Activated CD4-positive, alpha-beta T cell treated with anti-CD3 and anti-CD28 coated beads for 1 hour (primary cell): ENCODE measurements around the gene MAU2.

ENCODE experiments used
- DNase-seq: peaks from one replicate; pipeline ENCODE4 v3.0.0-alpha.2; 2020

Gene MAU2, protein sequence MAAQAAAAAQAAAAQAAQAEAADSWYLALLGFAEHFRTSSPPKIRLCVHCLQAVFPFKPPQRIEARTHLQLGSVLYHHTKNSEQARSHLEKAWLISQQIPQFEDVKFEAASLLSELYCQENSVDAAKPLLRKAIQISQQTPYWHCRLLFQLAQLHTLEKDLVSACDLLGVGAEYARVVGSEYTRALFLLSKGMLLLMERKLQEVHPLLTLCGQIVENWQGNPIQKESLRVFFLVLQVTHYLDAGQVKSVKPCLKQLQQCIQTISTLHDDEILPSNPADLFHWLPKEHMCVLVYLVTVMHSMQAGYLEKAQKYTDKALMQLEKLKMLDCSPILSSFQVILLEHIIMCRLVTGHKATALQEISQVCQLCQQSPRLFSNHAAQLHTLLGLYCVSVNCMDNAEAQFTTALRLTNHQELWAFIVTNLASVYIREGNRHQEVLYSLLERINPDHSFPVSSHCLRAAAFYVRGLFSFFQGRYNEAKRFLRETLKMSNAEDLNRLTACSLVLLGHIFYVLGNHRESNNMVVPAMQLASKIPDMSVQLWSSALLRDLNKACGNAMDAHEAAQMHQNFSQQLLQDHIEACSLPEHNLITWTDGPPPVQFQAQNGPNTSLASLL

DNA sequence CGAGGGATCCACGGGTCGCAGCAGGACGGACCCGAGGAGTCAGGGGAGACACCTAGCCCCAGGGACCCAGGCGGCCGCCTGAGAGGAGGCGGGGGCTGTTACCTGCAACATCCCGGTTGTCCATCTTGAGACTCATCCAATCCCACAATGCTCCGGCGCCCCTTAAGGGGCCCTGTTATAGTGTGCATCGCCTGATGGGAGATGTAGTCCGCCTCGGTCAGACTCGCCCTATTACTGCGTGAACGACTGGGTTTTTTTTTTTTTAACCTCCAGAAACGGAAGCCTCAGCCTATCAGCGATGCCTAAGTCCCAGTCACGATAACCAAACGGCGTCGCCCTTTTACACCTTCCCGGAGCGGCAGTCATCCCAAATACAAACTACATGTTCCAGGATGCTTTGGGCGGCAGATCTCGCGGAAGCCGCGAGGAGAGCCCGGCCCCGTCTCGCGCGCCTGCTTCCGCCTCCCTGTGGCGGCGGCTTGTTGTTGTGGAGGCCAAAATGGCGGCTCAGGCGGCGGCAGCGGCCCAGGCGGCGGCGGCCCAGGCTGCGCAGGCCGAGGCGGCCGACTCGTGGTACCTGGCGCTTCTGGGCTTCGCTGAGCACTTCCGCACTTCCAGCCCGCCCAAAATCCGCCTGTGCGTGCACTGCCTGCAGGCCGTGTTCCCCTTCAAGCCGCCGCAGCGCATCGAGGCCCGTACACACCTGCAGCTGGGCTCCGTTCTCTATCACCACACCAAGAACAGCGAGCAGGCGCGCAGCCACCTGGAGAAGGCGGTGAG is at the start of gene MAU2, which contains the start of gene SUGP1:
MAU2 (plus strand) TSS at position 469 of the 780 bp plus-strand sequence; CDS start at position 500, 31 bp downstream.
SUGP1 (minus strand) TSS at position 149 of the 780 bp plus-strand sequence; CDS start at position 136, 13 bp downstream.
- peak; percentile 84 for DNase-seq

DNA sequence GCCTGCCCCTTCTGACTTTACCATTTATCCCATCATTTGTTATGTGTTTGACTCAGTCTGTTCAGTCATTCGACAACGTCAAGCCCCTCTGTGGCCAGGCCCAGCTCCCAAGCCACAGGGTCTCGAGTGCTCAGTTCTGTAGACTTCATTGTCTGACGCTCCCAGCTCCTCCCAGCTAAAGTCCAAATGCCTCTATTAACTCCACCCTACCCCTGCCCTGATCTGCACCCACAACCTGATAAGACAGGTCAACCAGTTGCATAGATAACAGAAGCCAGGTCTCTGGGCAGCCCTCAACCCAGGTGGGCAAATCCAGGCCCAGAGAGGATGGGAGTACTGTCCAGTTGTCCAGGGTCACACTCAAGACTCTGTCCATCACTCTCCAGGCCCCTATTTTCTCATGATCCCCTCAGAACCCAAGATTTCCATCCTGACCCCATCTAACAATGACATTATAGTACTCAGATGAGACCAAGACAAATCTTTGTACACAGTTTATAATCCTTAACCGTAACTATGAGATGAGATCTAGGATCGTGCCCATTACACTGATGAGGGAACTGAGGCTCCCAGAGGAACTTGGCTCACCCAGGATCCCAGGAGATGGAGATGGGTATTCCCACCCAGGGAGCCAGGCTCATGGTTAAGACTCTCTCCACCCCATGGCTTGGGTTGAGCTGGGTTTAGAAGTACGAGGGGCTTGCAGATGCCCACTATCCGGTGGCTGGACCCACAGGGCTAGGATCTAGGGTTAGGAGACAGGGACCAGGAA is 48.6 kb upstream of the MAU2 start:
- DNase-seq = no peak

DNA sequence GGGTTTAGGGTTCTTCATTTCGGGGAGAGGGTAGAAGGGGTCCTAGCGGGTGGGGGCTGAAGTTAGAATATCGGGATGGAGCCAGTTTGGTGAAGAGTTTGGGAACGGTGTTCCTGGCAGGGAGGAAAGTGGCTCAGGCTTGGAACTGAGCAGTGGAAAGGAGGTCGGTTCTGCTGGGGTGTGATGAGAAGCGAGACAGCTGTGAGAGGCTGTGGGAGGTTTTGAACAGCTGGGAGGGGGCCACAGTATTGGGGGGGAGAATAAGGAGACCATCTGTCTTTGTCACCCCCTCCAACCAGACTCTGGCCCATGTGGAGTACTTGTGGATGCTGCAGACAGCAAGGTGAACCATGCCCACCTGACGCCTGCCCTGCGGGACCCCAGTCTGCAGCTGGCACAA is 46.5 kb upstream of the MAU2 start:
- no peak for DNase-seq

DNA sequence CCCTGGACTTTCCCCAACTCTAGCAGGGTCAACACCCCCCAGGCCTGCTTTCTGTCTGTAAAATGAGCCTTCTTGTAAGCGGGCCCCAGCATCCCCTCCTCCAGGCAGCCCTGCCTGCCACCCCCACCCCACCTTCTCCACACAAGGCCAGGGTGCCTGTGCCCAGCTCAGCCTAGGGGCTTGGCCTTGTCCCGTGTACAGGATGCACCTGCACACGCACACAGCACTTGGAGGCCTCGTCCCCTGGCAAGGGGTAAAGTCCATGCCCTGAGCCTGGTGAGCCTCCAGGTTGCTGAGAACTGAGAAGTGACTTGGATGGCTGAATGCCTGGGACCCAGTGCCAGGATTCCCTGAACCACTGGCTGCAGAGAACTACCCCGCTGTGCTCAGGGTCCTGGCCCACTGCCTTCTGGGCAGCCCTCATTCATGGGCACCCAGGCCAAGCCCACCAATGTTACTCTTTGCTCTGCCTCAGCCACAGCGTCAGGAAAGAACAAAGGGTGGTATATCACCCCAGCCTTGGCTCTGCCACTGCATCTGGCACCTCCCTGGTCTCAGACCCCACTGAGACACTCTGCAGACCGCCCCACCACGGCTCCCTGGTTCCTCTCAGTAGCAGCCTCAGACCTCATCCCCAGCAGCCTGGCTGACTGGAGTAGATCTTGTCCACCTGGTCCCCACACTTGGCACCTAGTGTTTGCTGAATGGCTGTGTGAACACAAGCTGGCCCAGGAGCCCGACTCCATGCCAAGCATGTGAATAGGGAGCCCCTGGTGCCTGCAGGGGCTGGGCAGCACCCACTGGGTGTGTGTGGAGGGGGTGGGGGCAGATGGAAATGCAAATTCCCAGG is 45.7 kb upstream of the MAU2 start:
- no peak for DNase-seq

DNA sequence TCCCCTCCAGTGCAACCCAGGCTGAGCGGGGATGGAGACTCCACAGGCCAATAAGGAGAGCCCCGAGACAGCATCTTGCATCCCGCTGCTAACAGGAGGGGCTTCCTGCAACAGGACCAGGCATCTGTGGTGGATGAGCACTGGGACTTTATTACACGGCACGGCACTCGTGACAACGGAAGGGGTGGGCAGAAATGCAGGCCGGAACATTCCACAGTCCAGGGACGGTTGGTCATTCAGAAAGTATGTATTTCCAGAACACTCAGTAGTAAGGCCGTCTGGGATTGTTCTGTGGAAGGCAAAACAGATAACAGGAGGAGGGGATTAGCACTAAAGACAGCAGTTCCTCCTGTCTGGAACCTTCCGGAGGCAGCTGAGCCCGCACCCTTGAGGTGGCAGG is 44.2 kb upstream of the MAU2 start:
- no peak for DNase-seq

DNA sequence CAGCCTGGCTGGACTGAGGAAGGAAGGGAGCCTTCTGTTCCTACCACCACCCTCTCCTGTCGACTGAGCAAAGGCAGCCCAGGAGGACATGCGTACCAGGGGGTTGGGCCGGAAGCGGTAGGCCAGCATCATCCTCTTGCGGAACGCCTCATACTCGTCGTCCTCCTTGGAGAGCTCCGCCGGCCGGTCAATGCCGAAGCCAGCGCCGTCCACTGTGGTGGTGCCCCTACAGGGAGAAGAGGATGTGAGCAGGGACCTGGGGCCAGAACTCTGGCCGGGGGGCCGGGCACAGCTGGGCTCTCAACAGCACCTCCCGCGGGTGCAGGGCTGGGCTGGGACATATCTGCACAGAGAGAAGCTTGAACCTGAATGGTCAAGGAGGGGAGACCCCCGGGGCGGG is 43.8 kb upstream of the MAU2 start:
- DNase-seq = no peak

DNA sequence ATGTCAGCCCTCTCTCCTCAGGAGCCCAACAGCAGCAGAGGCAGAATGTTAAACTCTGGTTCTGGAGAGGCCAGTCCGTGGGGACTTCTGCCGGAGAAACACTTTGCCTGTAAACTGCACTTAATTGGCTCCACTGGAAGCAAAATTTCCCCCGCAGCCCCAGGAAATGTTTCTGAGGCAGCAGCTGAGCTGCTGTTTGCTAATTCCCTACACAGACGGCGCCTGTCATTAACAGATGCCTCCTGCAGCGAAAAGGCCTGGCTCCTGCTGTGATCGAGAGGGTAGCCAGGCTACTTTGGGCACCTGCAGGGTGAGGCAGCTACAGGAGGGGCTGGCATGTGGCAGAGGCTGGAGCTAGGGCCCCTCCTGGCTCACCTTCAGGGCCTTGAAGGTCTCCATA is 42.3 kb upstream of the MAU2 start:
- DNase-seq = no peak

DNA sequence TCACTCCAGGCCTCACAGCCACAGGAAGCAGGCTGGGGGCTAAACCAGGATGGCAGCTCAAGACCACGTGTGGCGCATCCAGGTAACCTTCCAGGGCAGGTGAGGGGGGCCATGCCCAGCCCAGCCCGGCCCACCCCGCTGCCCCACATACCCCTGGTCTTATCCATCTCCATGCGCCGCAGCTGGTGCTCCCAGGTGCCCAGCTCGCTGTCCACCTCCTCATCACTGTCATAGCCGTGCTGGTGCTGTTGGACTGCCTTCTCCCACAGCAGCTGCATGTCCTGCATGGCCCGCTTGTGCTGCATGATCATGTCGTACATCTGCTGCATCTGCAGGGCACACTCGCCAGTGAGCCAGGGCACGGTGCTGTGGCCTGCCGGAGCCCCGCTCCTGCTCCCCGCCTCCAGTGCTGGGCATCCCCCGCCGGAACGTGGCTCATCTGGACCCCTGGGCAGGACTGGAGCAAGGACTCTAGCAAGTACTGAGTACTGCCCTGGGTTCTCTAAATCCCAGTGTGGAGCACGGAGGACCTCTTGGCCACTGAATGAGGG is 41.5 kb upstream of the MAU2 start:
- no peak for DNase-seq

DNA sequence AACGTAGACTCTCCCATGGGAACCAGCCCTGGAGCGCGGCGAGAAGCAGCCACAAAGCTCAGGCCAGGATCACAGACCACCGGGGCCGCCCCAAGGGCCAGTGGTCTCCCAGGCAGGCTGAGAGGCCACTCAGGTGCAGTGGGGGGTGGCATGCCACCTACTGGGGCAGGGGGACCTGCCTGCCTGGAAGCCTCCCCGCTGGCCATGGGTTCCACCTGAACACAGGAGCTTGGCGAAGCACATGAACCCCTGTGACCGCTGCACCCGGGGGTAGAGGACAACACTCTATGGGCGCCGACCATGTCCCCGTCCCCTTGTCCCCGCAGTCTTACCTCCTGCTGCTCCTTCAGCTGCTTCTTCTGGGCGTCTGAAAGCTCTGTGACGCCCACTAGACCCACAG is 40.8 kb upstream of the MAU2 start:
- no peak for DNase-seq

DNA sequence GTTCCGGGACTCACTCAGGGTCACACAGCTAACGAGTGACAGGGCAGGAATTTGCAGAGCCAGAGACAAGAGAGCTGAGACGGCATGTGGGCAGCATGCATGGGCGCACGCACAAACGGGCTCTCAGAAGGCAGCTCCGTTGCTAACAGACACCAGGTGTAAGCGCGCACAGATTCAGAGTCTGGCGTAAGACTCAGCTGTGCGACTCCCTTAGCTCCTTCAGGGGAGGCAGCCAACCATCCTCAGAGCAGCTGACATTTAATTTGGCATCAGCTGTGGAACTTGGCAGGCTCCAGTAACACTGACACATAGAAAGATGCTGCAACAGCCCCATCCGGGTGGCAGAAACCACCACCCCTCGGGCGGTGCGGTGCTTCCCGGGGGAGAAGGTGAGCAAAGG is 40.1 kb upstream of the MAU2 start:
- DNase-seq = no peak

DNA sequence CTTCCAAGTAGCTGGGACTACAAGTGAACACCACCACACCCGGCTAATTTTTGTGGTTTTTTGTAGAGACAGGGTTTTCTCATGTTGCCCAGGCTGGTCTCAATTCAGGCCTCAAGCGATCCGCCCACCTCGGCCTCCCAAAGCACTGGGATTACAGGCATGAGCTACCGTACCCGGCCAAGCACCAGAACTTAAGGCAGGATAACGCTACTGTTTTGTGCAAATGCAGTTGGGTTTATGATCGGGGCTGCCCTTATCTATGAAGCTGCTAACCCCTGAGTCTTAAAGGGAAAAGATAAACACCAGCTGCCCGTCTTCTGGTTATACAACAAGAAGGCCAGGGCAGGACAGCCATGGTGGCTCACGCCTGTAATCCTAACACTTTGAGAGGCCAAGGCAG is 34.9 kb upstream of the MAU2 start:
- DNase-seq = no peak

DNA sequence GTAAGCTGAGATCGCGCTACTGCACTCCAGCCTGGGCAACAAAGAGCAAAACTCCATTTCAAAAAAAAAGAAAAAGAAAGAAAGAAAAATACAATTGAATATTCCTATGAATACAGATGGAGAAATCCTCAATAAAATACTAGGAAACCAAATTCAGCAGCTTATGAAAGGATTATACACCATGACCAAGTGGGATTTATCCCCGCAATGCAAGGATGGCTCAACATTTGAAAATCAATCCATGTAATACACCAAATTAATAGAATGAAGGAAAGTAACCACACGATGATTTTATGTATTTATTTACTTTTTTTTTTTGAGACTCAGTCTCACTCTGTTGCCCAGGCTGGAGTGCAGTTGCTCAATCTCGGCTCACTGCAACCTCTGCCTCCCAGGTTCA is 28.0 kb upstream of the MAU2 start:
- DNase-seq = no peak

DNA sequence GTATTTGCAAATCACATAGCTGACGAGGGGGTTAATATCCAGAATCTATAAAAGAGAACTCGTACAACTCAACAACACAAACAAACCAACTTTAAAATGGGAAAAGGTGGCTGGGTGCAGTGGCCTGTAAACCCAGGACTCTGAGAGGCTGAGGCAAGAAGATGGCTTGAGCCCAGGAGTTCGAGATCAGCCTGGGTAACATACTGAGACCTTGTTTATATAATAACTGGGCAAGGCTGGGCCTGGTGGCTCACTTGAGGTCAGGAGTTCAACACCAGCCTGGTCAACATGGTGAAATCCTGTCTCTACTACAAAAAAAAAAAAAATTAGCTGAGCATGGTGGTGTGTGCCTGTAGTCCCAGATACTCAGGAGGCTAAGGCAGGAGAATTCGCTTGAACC is 25.7 kb upstream of the MAU2 start:
- no peak for DNase-seq

DNA sequence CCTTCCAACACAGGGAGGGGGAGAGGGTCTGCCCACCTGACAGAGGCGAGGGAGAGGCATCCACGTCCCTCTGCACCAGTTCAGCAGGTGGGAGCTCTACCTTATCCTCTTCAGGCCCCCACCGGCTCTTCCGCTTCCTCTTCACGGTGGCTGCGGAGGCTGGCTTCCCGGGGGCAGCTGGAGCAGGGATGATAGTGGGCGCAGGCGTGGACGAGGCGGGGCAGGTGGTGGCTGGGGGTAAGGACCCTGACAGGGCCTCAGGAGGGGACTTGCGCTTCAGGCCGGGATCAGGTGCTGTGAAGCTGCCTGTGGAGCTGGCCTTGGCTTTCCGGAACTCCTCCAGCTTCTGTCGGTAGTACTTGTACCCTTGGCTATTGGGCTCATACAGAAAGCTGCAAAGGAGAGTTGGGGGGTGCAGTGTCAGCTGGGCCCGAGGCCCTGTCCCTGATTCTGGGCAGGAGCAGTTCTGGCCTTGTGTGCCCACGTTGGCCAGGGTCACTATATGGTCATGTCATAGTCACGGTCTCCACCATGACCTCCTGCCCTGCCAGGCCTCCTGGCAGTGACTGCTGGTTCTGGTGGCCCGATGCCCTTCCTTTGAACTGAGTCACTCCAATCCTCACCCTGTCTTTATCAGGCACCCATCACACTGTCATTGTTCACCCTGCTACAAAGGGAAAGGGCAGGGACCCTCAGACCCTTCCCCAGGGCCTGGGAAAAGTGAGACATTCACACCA is 23.5 kb upstream of the MAU2 start:
- no peak for DNase-seq

DNA sequence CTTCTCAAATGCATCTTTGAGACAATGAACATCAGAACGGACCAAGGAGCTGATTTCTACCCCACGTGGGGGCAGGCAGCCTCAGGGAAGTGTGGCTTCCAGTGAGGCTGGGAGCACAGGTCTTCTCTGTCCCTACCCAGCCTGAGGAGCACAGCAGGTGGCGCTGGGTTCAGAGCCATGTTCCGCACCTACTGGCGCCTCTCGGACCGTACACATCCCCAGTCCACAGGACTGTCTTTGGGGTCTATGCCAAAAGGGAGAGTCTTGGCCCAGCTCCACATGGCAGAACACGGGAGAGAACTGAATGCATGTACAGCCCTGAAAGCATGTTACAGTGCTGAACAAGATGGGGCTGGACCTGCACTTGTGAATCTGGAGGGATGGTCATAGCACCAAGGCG is 22.9 kb upstream of the MAU2 start:
- DNase-seq = no peak

DNA sequence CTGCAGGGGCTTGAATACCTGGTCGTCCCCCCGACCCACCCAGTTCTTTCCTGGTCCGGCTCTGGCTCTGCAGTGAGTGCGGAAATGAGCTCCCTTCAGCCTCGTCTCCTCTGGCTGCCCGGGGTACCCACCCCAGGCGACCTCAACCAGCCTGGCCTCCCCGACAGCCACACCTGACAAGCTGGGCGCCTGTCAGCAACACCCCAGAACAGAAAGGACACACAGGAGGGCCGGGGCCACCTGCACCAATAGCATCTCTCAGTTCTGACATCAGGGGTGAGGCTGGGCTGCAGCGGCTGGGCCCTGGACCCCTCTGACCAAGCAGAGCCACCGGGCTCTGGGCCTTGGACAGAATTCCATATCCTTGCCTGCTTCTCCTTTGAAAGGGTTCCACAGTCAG is 20.0 kb upstream of the MAU2 start:
- no peak for DNase-seq

DNA sequence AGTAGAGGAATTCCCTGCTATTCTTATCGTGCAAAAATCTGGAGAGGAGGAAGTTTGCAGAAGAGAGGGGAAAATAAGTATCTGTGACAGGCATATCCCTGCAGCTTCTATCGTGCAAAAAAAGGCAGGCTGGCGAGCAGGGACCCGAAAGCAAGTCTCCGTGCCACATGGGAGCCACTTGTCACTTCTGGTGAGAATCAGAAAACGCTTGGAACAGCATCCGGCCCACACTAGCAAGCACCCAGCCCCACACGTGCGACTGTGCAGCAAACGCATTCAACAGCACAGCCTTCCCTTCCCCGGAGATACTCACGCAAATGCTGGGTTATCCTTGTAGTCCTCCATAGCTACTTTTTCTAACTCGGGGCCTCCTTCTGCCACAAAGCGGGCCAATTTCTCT is 17.2 kb upstream of the MAU2 start:
- DNase-seq = no peak

DNA sequence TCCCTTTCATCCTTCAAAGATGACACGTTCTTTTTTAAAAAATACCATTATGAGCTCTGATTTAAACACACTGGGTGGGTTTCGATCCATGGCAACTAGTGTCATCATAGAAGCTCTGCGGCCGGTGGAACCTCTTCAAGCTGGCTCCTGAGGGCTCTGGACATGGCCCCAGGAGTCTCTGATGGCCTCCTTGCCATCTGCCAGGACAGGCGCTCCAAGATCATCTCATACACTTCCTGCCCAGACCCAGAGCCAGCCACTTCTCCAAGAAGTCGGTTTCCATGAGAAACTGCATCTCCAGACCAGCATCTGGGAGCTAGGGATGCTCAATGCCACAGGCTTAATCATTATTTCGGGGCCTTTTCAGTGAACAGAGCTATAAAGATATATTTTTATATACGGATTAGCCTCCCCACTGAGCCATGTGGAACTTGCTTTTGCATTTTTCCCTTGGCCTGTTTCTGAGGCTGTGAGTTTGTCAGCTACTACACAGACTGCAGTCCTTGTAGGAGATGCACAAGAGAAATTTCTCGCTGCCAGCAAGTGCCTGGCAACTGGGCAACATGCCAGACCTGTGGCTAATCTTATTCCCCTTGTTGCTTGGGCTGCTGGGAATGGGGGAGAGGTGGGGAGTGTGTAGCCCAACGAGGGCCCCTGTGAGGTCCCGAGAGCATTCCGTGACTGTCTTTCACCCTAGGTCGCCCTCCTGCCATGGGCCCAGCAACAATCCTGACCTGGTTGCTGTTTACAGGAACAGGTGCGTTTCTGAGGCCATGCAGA is 16.3 kb upstream of the MAU2 start:
- no peak for DNase-seq

DNA sequence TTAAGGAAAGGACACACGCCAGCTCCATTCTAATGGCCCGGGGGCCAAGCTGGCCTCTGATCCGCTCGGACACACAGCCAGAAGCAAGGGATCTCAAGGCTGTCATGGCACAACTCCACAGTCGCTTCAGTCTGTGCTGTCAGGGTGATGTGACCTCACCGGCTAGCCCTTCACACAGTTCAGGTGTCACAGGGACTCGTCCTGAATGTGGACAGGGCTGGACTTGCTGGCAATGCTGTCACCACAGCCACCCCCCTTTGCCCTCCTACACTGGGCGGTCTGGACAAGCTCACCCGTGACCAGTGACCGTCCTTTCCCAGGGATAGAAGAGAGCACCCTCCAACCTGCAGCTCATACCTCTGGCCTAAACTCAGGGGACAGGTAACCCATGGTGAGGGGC is 15.6 kb upstream of the MAU2 start:
- DNase-seq = no peak

DNA sequence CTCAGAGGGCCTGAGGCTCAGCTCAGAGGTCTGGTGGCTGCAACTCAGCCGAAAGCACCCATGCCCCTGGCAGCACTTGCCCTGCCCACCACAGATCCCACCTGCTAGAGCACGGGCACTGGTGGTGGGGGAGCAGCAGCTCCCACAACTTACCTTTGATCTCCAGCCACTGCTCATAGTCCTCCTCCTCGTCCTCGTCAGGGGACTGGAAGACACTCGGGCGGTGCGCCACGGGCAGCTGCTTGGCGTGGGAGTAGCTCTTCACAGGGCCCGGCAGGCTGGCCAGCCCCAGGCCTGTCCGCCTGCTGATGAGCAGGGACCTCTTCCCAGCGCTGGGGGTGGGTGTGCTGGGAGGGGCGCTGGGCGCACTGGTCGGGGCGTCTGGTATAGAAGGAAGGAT is 14.9 kb upstream of the MAU2 start:
- no peak for DNase-seq
